ENCODE measurements around the gene SRGAP2B.
"Not testable (repeated sequence)": the region's sequence is repeated elsewhere in the genome, so short reads cannot be mapped to it uniquely, and the experiment has no call there.

Gene SRGAP2B

DNA sequence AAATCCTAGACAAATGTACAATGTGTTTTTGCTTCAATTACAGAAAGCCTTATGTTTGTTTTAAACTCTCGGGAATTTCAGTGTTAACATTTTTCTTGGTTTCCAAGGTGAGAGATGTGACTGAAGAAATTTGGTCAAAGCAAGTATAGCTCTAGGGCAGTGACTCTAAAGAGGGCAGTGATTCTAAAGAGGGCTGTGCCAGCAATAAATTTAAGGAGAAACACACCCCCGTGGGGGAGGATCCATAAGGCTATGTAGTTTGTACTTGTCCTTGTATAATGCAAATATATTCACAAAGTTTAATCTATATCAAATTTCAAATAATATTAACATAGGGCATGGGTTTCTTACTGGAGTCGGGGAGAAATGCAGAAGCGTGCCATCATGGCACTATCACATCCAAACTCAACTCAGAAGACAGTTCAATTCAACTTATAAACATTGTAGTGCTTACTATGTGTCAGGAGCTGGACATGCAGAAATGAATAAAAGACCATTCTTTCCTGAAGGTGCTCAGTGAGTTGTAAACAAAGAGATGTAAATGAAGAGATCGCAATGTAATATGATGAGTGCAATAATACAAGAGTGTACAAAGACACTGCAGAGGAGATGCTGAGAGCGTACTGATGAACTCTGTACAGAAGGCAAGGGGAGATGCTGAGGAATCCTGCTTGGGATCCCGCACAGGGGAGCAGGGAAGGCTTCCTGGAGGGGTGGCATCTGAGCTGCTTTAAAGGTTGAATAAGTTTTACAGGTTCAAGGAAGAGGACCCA, 12.5 kb downstream of the SRGAP2B start:
- not testable (repeated sequence) for DNase-seq

DNA sequence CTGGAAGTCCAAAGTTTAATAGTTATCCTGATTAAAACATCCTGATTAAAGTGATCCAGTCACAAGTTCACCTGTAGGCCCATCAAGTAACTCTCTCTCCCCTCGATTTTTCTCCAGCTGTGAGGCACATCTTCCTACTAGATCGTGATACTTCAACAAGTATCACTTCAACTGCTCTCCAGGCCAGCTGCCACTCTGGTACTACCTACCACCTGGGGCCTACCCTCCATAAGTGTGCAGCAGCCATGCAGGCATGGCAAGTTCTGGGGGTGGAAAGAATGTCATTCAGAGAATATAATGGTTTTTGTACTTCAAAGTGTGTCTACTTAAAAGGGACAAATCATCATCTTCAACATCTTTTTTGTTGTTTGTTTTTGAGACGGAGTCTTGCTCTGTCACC, 14.9 kb downstream of the SRGAP2B start:
- DNase-seq: not testable (repeated sequence)

DNA sequence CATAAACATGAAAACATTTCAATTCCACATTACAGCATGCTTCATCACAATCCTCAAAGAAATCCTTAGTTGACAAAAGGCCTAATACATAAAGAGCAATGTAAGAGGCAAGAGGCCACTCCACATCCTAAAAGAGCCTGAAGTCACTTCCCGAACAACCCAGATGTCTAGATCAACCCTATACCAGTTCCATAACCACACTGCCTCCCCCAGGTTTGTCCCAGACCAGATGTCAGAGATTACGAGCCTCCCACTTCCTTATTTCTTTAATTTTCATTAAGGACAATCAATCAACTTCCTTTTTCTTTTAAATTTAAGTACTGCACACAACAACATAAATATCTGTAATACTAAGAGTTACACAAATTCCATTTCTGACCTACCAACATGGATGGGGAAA, 15.4 kb downstream of the SRGAP2B start:
- not testable (repeated sequence) for DNase-seq

DNA sequence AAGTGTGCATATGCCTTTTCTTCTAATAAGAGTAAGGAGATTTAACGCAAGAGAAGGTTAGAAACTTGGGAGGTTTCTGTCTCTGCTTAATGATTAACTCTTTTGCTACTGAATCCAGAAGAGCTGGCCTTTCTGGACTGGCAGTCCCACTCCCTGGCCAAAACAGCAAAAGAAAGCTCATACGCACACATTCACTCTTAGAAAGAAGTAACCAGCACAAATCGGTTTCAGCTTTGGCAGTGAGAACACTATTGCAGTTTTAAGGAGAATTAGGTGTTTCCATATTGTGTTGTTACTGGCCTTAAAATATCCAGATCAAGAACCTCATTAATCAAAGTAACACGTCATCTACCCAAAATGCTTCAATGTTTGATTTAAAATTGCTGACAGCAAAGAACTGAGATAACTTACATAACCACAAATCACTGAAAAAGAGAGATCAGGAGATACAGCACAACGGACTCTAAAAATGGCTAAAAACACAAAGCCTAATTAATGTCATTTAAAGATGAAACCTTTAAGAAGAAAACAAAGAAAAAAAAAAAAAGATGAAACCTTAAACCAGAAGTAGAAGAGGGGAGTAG, 16.2 kb downstream of the SRGAP2B start:
- not testable (repeated sequence) for DNase-seq

GRCh38 chr1:145077872-145078786, 17.0 kb downstream of the SRGAP2B start:
- DNase-seq: not testable (repeated sequence)

DNA sequence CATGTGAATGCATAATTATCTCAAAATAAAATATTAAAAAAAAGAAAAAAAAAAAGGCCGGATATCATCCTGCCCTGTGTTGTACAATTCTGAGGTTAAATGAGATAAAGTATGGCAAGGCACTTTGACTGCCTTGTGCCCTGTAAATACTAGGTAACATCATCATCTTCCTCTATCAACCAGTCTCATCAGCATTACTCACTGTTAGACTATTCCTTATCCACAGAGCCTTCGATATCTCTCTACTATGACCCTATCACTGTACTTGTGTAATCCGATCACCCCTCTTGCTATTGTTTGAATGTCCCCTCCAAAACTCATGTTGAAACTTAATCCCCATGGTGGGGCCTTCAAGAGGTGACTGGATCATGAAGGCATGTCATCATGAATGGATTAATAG, 18.3 kb downstream of the SRGAP2B start:
- DNase-seq: not testable (repeated sequence)

GRCh38 chr1:145074021-145074559, 21.0 kb downstream of the SRGAP2B start:
- not testable (repeated sequence) for DNase-seq

GRCh38 chr1:145071569-145071968, 23.6 kb downstream of the SRGAP2B start:
- DNase-seq: not testable (repeated sequence)

DNA sequence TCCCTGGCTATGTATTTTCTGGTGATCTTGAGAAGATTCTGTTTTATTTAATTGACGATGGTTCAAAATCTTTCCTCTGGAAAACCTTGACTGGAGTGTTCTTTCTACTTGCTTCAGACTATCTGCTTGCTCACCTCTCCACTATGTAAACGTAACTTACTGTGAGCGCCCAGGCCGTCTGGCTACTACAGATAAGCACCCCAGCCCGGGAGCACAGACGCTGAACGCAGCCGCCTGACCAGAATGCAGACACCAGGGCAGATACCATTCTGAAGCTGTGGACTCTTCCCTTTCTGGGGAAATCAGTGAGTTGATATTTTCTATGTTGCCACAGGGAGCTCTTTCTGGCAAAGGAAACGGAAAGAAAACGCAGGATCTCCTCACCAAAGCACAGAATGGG, 28.6 kb downstream of the SRGAP2B start:
- not testable (repeated sequence) for DNase-seq

- DNase-seq: not testable (repeated sequence)
Measured at GRCh38 chr1:145065194-145065826, 29.8 kb downstream of the SRGAP2B start.

DNA sequence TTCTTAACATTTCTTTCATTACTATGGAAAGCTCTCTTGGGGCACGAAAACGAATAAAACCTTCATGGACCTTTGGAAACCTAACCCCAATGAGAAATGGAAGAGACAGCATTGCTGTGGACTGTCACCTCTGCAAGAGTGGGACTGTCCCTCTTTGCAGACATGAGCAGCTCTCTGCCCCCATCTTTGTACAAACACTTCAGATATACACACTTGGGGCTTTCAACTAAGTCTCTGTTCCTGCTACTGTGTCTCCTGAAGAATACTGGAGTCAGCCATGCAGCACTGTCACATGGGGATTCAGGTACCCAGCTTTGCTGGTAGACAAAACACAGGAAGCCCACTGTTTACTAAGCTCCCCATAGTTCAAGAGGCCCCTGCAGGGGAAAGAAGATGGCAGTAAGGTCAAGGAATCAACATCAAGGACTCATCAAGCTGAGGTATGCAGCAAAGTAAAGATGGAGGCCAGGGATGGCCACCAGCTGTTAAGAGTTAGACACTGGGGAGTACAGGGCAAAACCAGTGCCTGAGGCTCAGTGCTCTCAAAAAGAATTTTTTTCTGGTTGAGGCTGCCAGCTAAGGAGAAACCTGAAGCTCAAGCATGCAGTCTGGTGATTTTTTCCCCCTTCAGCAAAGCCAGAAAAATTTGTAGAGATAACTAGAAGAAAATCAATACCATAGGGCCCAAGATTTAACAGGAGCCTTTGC, 31.0 kb downstream of the SRGAP2B start:
- not testable (repeated sequence) for DNase-seq

DNA sequence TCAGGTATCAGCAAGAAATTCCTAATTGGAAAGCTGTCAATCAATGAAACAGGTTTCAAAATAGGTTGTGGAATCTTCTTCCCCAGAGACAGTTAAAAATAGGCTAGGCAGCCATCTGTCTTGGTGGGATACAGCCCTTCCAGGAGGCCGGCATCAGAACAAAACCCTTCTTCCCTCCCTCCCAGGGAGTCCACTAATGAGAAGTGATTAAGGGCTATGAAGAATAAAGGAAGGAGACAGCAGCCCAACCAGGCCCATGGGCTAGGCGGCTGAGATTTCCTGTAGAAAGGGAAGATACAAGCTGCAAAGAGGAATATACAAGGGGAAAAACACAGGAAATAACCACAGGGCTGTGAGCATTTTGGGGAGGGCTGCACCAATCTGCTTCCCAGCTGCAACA, 31.8 kb downstream of the SRGAP2B start:
- DNase-seq: not testable (repeated sequence)

DNA sequence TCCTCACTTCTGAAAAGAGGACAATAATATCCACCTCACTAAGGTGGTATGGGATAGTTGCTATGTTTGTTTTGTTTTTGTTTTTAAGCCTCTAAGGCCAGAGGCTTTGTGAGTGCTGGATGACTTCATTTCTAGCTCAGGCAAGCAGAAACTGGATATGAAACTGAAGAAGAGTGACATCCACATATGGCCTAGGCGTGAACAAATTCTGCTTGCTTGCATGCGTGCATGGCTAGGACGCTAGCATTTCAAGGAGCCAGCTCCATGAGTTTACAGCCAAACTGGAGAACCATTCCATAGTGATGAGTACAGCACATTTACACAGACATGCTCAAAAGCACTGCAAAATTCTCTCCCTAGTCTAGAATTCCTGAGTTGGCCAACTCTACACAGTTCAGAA, 36.9 kb downstream of the SRGAP2B start:
- DNase-seq: not testable (repeated sequence)

DNA sequence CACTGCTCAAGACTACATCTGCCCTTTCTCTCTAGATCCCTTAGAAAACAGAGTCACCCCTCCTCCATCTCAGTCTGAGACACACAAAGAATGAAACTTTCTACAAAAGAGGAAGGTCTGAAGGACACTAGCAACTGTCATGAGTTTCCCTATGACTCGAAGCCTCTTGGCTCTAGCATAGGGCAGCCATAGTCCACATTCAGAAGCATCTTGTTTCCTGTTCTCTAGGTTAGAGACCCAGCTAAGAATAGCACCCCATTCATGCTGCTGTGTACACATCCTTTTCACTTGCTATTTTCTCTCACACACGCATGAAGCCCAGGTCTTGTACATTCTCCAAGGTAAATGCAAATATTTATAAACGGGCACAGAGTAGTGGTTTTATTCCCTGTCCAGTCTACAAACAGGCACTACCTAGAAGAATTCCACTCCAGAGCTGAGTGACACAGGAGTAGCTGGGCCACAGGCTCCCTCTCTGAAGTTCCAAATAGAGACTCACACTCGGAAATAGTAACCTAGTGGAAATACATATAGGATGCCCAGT, 39.8 kb downstream of the SRGAP2B start:
- DNase-seq: not testable (repeated sequence)

DNA sequence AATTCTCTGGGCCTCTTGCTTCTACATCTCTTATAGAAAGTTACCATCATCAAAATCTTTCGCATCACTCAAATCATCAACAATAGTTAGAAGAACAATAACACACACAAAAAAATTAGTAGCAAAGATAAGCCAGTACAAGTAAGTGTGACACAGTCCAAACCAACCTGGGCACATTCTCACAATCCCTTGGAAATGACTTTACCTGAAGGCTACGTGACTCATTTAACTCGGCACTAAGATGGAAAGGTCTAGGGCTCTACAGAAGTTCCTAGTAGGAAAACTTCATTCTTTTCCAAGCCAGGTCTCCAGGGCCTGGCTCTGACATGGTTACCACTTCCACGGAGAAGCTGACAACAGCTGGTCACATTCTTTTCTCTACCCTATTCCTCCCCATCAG, 41.7 kb downstream of the SRGAP2B start:
- not testable (repeated sequence) for DNase-seq

GRCh38 chr1:145052019-145052776, 42.9 kb downstream of the SRGAP2B start:
- DNase-seq: not testable (repeated sequence)

DNA sequence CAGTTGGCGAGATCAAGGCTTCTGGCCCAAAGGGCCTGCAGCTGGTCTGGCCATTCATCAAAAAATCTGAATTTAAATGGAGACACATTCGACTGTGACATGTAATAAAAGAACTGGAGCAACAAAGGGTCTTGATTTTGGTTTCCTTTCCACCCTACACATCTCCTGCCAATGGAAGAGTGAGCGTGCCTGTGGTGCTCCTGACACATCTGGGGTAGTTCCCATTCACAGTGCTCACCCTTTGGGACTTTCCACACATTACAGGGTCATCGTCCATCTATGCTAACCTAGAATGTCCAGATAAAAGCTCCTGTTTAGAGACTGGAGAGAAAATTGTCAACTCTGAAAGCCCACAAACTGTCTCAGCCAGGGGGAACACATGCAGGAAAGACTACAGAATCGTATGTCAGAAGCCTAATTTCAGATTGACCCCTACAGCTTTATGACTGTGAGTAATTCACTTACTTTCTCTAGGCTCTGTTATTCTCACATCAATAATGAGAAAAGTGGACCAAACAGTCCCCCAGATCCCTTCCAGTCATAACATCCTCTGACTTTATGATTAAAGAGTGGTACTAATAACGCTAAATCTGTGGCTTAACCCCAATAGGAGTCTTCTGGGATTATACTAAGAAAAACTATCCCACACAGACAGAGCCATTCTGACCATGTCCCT, 46.8 kb downstream of the SRGAP2B start:
- DNase-seq: not testable (repeated sequence)

DNA sequence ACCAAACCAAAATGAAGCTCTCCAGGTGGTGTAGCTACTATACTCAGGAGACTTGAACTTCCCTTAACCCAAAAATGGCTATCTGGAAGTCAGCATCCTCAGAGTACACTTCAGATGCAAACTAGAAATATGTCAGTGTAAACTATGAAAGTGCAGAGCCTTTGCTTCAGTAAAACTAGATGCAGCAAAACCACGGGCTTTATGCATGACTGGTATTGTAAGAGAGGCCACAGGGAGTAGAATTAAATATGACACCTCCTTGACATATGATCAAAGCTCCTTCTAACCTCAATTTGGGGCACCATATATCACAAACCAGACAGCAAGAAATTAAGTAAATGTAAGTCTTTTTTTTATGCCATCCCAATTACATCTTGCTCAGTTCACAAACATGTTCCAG, 47.6 kb downstream of the SRGAP2B start:
- not testable (repeated sequence) for DNase-seq

DNA sequence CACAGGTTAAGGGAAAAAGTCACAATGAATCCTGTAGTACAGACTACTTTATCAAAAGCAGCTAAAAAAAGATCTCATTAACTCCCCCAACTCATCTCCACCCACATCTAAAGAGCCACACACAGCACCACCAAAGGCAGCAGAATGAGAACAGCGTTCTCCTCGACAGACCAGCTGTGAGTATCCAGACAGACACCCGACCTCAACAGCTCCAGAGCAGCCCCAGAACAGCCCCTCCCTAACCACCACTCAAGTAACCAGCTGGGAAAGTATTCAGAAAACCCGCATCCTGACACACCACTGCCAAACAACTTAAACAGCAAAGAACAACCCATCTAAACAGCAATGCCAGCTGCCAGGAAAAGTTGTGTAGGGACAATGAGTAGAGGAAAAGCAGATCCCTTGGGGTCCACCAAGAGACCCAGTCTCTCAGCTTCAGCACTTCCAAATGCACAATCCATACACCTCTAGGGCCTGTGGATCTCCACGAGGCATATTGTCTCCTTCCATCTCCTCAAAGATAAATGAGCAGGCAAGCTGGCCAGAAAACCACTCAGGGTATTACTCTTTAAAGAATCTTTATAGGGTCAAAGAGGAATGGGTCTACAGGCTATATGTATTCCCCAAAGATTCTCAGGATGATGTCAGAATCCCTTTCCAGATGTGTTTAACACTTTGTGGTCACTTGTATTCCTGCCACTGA, 49.4 kb downstream of the SRGAP2B start:
- DNase-seq: not testable (repeated sequence)
